Naive thymus-derived CD4-positive, alpha-beta T cell (primary cell): ENCODE results near the gene HDAC1. TPM values are rescaled to one million over a fixed set of nuclear protein-coding genes. Genes with fewer than 3 reads are reported as not detected.
A peak's percentile ranks its signal among the peaks of the same experiment; 100 is the strongest.

Experiments used
- ATAC-seq: fragments of 150-1000 bp; cut with Tn5 transposase; 2 replicates; pipeline ENCODE4 v1.10.0; 2021; ENCODE audit warnings: mild to moderate bottlenecking, moderate library complexity
- CTCF ChIA-PET: fragments of 350-600 bp; sonication (Branson Sonifier 250); formaldehyde crosslinking; loops from one replicate; lab custom pipeline; 2021; ENCODE audit warnings: antibody characterized with exemption; lab: Charles Lee
- POLR2A ChIA-PET: fragments of 350-600 bp; sonication (Branson Sonifier 250); formaldehyde crosslinking; loops from one replicate; lab custom pipeline; 2021; ENCODE audit warnings: antibody characterized with exemption, inconsistent platforms; lab: Charles Lee
- DNase-seq, 9 donors: peaks; one replicate each; pipeline versions ENCODE4 v3.0.0 to v3.0.0-alpha.2; 2020 to 2022; ENCODE audit warnings: mixed read lengths in 1 of 9
- H3K27ac ChIP-seq: one replicate; pipeline ENCODE4 v1.7.0; 2013; ENCODE audit warnings: mild to moderate bottlenecking, low read depth, low read length, moderate library complexity
- H3K27me3 ChIP-seq, 2 donors: one replicate each; pipeline ENCODE4 v1.7.0; 2013; ENCODE audit warnings: low read length in 2 of 2, mild to moderate bottlenecking in 2 of 2, moderate library complexity in 2 of 2; ENCODE audit not compliant: control insufficient read depth in 2 of 2, insufficient read depth in 2 of 2
- H3K36me3 ChIP-seq, 3 experiments: 1 replicate in 2 of 3; 2 replicates in 1 of 3; pipeline ENCODE4 v1.7.0; 2013; ENCODE audit warnings: low read length in 3 of 3, mild to moderate bottlenecking in 3 of 3, moderate library complexity in 1 of 3; ENCODE audit not compliant: insufficient read depth in 3 of 3, control insufficient read depth in 2 of 3
- H3K4me1 ChIP-seq, 2 donors: one replicate each; pipeline ENCODE4 v1.7.0; 2013; ENCODE audit warnings: low read length in 2 of 2, mild to moderate bottlenecking in 2 of 2, moderate library complexity in 1 of 2; ENCODE audit not compliant: control insufficient read depth in 2 of 2, insufficient read depth in 2 of 2
- H3K4me3 ChIP-seq: 2 replicates; pipeline ENCODE4 v1.7.0; 2013; ENCODE audit warnings: mild to moderate bottlenecking, low read length
- H3K9me3 ChIP-seq, 3 experiments: 1 replicate in 2 of 3; 2 replicates in 1 of 3; pipeline ENCODE4 v1.7.0; 2013; ENCODE audit warnings: low read length in 3 of 3; ENCODE audit not compliant: control insufficient read depth in 2 of 3
- H3K27ac Mint-ChIP-seq, 9 donors: one replicate each; pipeline ENCODE4 v1.8.0; 2020 to 2022; ENCODE audit warnings: mixed read lengths in 9 of 9, mild to moderate bottlenecking in 8 of 9, moderate library complexity in 5 of 9, inconsistent platforms in 2 of 9
- H3K27me3 Mint-ChIP-seq, 5 donors: one replicate each; pipeline ENCODE4 v1.8.0; 2021 to 2022; ENCODE audit warnings: mixed read lengths in 5 of 5, mild to moderate bottlenecking in 1 of 5
- H3K36me3 Mint-ChIP-seq, 5 donors: one replicate each; pipeline ENCODE4 v1.8.0; 2020 to 2022; ENCODE audit warnings: mixed read lengths in 5 of 5, mild to moderate bottlenecking in 3 of 5, inconsistent platforms in 1 of 5
- H3K4me1 Mint-ChIP-seq, 7 donors: one replicate each; pipeline ENCODE4 v1.8.0; 2020 to 2022; ENCODE audit warnings: mixed read lengths in 7 of 7, mild to moderate bottlenecking in 3 of 7, inconsistent platforms in 1 of 7
- H3K4me3 Mint-ChIP-seq, 10 donors: one replicate each; pipeline ENCODE4 v1.8.0; 2020 to 2022; ENCODE audit warnings: mild to moderate bottlenecking in 10 of 10, mixed read lengths in 10 of 10, moderate library complexity in 6 of 10, inconsistent platforms in 2 of 10
- H3K9me3 Mint-ChIP-seq, 11 donors: one replicate each; pipeline ENCODE4 v1.8.0; 2020 to 2022; ENCODE audit warnings: mixed read lengths in 11 of 11, mild to moderate bottlenecking in 4 of 11, inconsistent platforms in 1 of 11, moderate library complexity in 1 of 11
- intact Hi-C, 2 donors: fragments of 100-400 bp; cut with micrococcal nuclease; formaldehyde crosslinking; loops; one replicate each; pipeline ENCODE4 v1.15.1; 2023
- polyA plus RNA-seq, 2 donors: library from polyadenylated mRNA; unstranded; fragments of 300-500 nt; fragmentation: Illumina TruSeq; gene quantifications; one replicate each; pipeline ENCODE4 v1.2.3, GENCODE V29; 2021
- total RNA-seq, 6 experiments: library from RNA in 5 of 6; stranded (reverse) in 5 of 6; gene quantifications; 1 replicate in 5 of 6; 2 replicates in 1 of 6; pipeline ENCODE4 v1.2.3 and lab custom pipeline; 2021 to 2026

Gene HDAC1
- total and polyA plus RNA-seq, 7 experiments from 2014 or later, result 81.8 to 209 (median 174) TPM

GRCh38 chr1:32327204-32327603, 35.3 kb downstream of the HDAC1 start:
- Histone ChIP-seq H3K27me3 (no peaks in the 10 kb centered on the region), H3K36me3 (peaks cover 27 to 72% (median 35%) of the 10 kb centered on the region in 3 experiments), H3K9me3 (no peaks in the 10 kb centered on the region), H3K27ac (peak overlapping the region; percentile 6), H3K4me3 (no peak overlapping the region), H3K4me1 (peaks cover 10 to 24% of the 10 kb centered on the region in 2 donors)
- ChIA-PET POLR2A (interaction anchor here (1.6 to 1.7 kb wide), 2 partner anchors 10 to 24 kb away, joined by 4 to 7 read pairs; partner anchors contain the start of gene MARCKSL1), CTCF (no interaction called here)
- peaks cover 19 to 43% (median 35%) of the 10 kb centered on the region in 7 donors for H3K4me1 Mint-ChIP-seq
- DNase-seq (no peak), ATAC-seq (no peak)
- no peak overlapping the region for H3K4me3 Mint-ChIP-seq
- intact Hi-C loops, result no loop called here
- no peaks in the 10 kb centered on the region for H3K27me3 Mint-ChIP-seq
- H3K9me3 Mint-ChIP-seq, result no peaks in the 10 kb centered on the region
- peaks cover 8 to 42% (median 33%) of the 10 kb centered on the region in 5 donors for H3K36me3 Mint-ChIP-seq
- peak overlapping the region in 3 of 9 donors; percentile 17 to 72 (median 59) for H3K27ac Mint-ChIP-seq

- no peaks in the 10 kb centered on the region for H3K27me3 Mint-ChIP-seq
- Histone ChIP-seq H3K4me3 (no peak overlapping the region), H3K36me3 (peaks cover 33 to 73% (median 33%) of the 10 kb centered on the region in 3 experiments), H3K4me1 (peaks cover 5 to 17% of the 10 kb centered on the region in 2 donors), H3K27me3 (no peaks in the 10 kb centered on the region), H3K27ac (peak overlapping the region; percentile 2), H3K9me3 (no peaks in the 10 kb centered on the region)
- intact Hi-C loops, result no loop called here
- no peak for DNase-seq
- POLR2A ChIA-PET, result interaction anchor here (1.0 to 4.8 kb wide), 4 partner anchors 8 to 65 kb away, joined by 3 to 50 read pairs (median 8); partner anchors contain the start of gene BSDC1
- H3K9me3 Mint-ChIP-seq, result no peaks in the 10 kb centered on the region
- no peak for ATAC-seq
- no peak overlapping the region for H3K4me3 Mint-ChIP-seq
- CTCF ChIA-PET, result no interaction called here
- H3K4me1 Mint-ChIP-seq, result peaks cover 19 to 42% (median 31%) of the 10 kb centered on the region in 7 donors
- H3K27ac Mint-ChIP-seq, result peak overlapping the region; percentile 47 to 88 (median 72)
- peaks cover 8 to 40% (median 28%) of the 10 kb centered on the region in 5 donors for H3K36me3 Mint-ChIP-seq
Measured at GRCh38 chr1:32329931-32330466, 38.1 kb downstream of the HDAC1 start.

- Mint-ChIP-seq H3K9me3 (no peaks in the 10 kb centered on the region), H3K4me3 (no peak overlapping the region), H3K27ac (peak overlapping the region in 8 of 9 donors; percentile 3 to 88 (median 38)), H3K4me1 (peaks cover 17 to 37% (median 26%) of the 10 kb centered on the region in 7 donors), H3K36me3 (peaks cover 8 to 34% (median 22%) of the 10 kb centered on the region in 5 donors), H3K27me3 (no peaks in the 10 kb centered on the region)
- CTCF ChIA-PET, result no interaction called here
- no peak overlapping the region for H3K4me3 ChIP-seq
- H3K36me3 ChIP-seq, result peaks cover 30 to 68% (median 33%) of the 10 kb centered on the region in 3 experiments
- intact Hi-C loops, result no loop called here
- no peaks in the 10 kb centered on the region for H3K9me3 ChIP-seq
- H3K27me3 ChIP-seq, result no peaks in the 10 kb centered on the region
- no peak overlapping the region for H3K27ac ChIP-seq
- no peak for ATAC-seq
- DNase-seq, result no peak
- H3K4me1 ChIP-seq, result peaks cover 5 to 17% of the 10 kb centered on the region in 2 donors
- POLR2A ChIA-PET, result interaction anchor here (0.7 to 4.8 kb wide), 7 partner anchors 9 to 81 kb away, joined by 3 to 50 read pairs (median 5); partner anchors contain the start of gene BSDC1
Measured at GRCh38 chr1:32330558-32331151, 38.8 kb downstream of the HDAC1 start.

- H3K4me3 Mint-ChIP-seq, result peak overlapping the region in 1 of 10 donors; percentile 56
- no peaks in the 10 kb centered on the region for H3K27me3 Mint-ChIP-seq
- DNase-seq, result no peak
Measured at GRCh38 chr1:32331549-32331948, 39.7 kb downstream of the HDAC1 start.

GRCh38 chr1:32332290-32333079, 40.6 kb downstream of the HDAC1 start:
- no peak for DNase-seq
- Histone ChIP-seq H3K27ac (no peak overlapping the region), H3K4me3 (no peak overlapping the region), H3K27me3 (no peaks in the 10 kb centered on the region), H3K9me3 (no peaks in the 10 kb centered on the region), H3K4me1 (peaks cover 18 to 30% of the 10 kb centered on the region in 2 donors), H3K36me3 (peaks cover 25 to 53% (median 30%) of the 10 kb centered on the region in 3 experiments)
- ATAC-seq, result no peak
- peaks cover 24 to 43% (median 36%) of the 10 kb centered on the region in 7 donors for H3K4me1 Mint-ChIP-seq
- intact Hi-C loops, result no loop called here
- POLR2A ChIA-PET, result interaction anchor here (0.6 to 6.3 kb wide), 10 partner anchors 10 to 263 kb away, joined by 3 to 64 read pairs (median 4); partner anchors contain the start of gene LCK
- H3K27ac Mint-ChIP-seq, result peak overlapping the region in 7 of 9 donors; percentile 34 to 95 (median 55)
- no peaks in the 10 kb centered on the region for H3K9me3 Mint-ChIP-seq
- H3K36me3 Mint-ChIP-seq, result peaks cover 8 to 31% (median 17%) of the 10 kb centered on the region in 5 donors
- no peaks in the 10 kb centered on the region for H3K27me3 Mint-ChIP-seq
- CTCF ChIA-PET, result interaction anchor here (0.6 to 1.8 kb wide), 8 partner anchors 11 to 1553 kb away, joined by 3 to 6 read pairs (median 4); no protein-coding TSS in a partner anchor
- no peak overlapping the region for H3K4me3 Mint-ChIP-seq

More at GRCh38 chr1:32331549-32331948, 39.7 kb downstream of the HDAC1 start:
- Mint-ChIP-seq H3K9me3 (no peaks in the 10 kb centered on the region), H3K27ac (peak overlapping the region in 7 of 9 donors; percentile 31 to 87 (median 39)), H3K4me1 (peaks cover 16 to 37% (median 26%) of the 10 kb centered on the region in 7 donors), H3K36me3 (peaks cover 8 to 34% (median 22%) of the 10 kb centered on the region in 5 donors)
- ChIA-PET CTCF (interaction anchor here (0.6 to 1.4 kb wide), 3 partner anchors 17 to 115 kb away, joined by 3 to 4 read pairs (median 3); no protein-coding TSS in a partner anchor), POLR2A (interaction anchor here (0.6 to 6.3 kb wide), 10 partner anchors 9 to 262 kb away, joined by 3 to 64 read pairs (median 4); no protein-coding TSS in a partner anchor)
- Histone ChIP-seq H3K27me3 (no peaks in the 10 kb centered on the region), H3K4me3 (no peak overlapping the region), H3K27ac (no peak overlapping the region), H3K4me1 (peaks cover 8 to 20% of the 10 kb centered on the region in 2 donors), H3K9me3 (no peaks in the 10 kb centered on the region), H3K36me3 (peaks cover 30 to 61% (median 33%) of the 10 kb centered on the region in 3 experiments)
- ATAC-seq, result no peak
- intact Hi-C loops, result no loop called here
